ENCODE measurements around the gene CFAP52.

Gene CFAP52

DNA sequence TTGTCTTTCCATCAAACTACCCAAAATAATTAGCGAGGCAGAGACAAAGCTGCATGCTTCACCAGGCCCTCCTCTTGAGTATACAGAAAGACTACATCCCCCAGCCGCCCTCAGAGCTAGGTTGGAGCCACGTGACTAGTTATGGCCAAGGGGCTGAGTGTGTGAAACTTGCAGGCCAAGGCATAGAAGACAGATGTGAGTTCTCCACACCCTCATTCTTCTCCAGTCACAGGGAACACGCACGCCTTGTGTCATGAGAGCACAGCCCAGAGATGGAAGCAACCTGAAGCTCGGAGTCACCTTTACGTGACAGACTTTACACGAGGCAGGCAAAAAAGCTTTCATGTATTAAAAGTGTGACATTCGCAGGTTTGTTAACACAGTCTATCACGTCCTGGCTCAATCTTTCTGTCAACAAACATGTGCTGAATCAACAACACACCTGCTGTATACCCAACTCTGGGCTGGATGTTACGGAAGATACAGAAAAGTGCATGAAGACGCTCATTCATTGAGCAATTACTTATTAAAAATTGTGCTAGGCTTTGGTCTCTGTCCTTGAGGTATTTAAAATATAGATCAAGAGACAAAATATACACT is 39.2 kb upstream of the CFAP52 start:
- no peak for DNase-seq (ENCODE audit: low read depth in 1 of 2, low spot score in 1 of 2)
- Histone ChIP-seq H3K27ac (replicated peaks) (no peak overlapping the region), H3K4me3 (replicated peaks; ENCODE audit: insufficient read depth, low read length) (no peak overlapping the region), H3K27me3 (ENCODE audit: insufficient read depth, poor library complexity, severe bottlenecking) (no peaks in the 10 kb centered on the region)
- no peak for TF ChIP-seq POLR2AphosphoS5 (IDR thresholded peaks at IDR 0.05; ENCODE audit: low read depth)
- no peak for TF ChIP-seq GABPA (IDR thresholded peaks at IDR 0.05; ENCODE audit: low read depth)
- TF ChIP-seq SPI1 (IDR thresholded peaks at IDR 0.05; ENCODE audit: borderline replicate concordance, low read depth) = no peak
- TF ChIP-seq, protein P1, sequence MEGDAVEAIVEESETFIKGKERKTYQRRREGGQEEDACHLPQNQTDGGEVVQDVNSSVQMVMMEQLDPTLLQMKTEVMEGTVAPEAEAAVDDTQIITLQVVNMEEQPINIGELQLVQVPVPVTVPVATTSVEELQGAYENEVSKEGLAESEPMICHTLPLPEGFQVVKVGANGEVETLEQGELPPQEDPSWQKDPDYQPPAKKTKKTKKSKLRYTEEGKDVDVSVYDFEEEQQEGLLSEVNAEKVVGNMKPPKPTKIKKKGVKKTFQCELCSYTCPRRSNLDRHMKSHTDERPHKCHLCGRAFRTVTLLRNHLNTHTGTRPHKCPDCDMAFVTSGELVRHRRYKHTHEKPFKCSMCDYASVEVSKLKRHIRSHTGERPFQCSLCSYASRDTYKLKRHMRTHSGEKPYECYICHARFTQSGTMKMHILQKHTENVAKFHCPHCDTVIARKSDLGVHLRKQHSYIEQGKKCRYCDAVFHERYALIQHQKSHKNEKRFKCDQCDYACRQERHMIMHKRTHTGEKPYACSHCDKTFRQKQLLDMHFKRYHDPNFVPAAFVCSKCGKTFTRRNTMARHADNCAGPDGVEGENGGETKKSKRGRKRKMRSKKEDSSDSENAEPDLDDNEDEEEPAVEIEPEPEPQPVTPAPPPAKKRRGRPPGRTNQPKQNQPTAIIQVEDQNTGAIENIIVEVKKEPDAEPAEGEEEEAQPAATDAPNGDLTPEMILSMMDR (IDR thresholded peaks at IDR 0.05; ENCODE audit: insufficient read depth, low read length) = no peak
- TF ChIP-seq, protein P2, sequence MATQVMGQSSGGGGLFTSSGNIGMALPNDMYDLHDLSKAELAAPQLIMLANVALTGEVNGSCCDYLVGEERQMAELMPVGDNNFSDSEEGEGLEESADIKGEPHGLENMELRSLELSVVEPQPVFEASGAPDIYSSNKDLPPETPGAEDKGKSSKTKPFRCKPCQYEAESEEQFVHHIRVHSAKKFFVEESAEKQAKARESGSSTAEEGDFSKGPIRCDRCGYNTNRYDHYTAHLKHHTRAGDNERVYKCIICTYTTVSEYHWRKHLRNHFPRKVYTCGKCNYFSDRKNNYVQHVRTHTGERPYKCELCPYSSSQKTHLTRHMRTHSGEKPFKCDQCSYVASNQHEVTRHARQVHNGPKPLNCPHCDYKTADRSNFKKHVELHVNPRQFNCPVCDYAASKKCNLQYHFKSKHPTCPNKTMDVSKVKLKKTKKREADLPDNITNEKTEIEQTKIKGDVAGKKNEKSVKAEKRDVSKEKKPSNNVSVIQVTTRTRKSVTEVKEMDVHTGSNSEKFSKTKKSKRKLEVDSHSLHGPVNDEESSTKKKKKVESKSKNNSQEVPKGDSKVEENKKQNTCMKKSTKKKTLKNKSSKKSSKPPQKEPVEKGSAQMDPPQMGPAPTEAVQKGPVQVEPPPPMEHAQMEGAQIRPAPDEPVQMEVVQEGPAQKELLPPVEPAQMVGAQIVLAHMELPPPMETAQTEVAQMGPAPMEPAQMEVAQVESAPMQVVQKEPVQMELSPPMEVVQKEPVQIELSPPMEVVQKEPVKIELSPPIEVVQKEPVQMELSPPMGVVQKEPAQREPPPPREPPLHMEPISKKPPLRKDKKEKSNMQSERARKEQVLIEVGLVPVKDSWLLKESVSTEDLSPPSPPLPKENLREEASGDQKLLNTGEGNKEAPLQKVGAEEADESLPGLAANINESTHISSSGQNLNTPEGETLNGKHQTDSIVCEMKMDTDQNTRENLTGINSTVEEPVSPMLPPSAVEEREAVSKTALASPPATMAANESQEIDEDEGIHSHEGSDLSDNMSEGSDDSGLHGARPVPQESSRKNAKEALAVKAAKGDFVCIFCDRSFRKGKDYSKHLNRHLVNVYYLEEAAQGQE (IDR thresholded peaks at IDR 0.05; ENCODE audit: insufficient replicate concordance, low read depth) = no peak

DNA sequence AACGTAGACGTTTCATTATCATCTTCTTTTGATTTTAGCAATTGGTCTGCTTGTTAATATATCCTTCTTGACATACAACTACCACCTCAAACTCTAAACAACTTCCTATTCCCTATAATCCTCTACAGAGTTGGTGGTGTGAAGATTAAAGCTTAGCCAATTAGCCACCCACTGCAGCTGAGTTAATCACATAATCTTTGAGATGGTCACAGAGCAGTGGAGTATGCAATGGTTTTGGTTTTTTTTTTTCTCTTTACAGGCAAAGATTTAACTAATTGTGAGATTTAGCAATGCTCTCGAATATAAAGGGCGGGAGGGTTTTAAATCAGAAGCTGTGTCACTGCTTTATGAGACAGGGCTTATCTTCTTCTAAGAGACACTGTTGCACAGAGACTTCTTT is 37.8 kb upstream of the CFAP52 start:
- no peak for DNase-seq (ENCODE audit: low read depth in 1 of 2, low spot score in 1 of 2)
- H3K4me3 ChIP-seq (replicated peaks; ENCODE audit: insufficient read depth, low read length) = no peak overlapping the region

GRCh38 chr17:9541718-9542117 is 34.7 kb upstream of the CFAP52 start:
- no peak for DNase-seq (ENCODE audit: low read depth in 1 of 2, low spot score in 1 of 2)
- Histone ChIP-seq H3K27me3 (ENCODE audit: insufficient read depth, poor library complexity, severe bottlenecking) (no peaks in the 10 kb centered on the region), H3K4me3 (replicated peaks; ENCODE audit: insufficient read depth, low read length) (no peak overlapping the region), H3K27ac (replicated peaks) (no peak overlapping the region)
- TF ChIP-seq, protein P1 (IDR thresholded peaks at IDR 0.05; ENCODE audit: insufficient read depth, low read length) = no peak
- TF ChIP-seq GABPA (IDR thresholded peaks at IDR 0.05; ENCODE audit: low read depth) (no peak), SPI1 (IDR thresholded peaks at IDR 0.05; ENCODE audit: borderline replicate concordance, low read depth) (no peak), POLR2AphosphoS5 (IDR thresholded peaks at IDR 0.05; ENCODE audit: low read depth) (no peak)
- TF ChIP-seq, protein P2 (IDR thresholded peaks at IDR 0.05; ENCODE audit: insufficient replicate concordance, low read depth) = no peak

More for the DNA sequence above, 37.8 kb upstream of the CFAP52 start:
- no peak overlapping the region for H3K27ac ChIP-seq (replicated peaks)
- no peaks in the 10 kb centered on the region for H3K27me3 ChIP-seq (ENCODE audit: insufficient read depth, poor library complexity, severe bottlenecking)
- TF ChIP-seq GABPA (IDR thresholded peaks at IDR 0.05; ENCODE audit: low read depth) = no peak
- TF ChIP-seq POLR2AphosphoS5 (IDR thresholded peaks at IDR 0.05; ENCODE audit: low read depth) = no peak
- TF ChIP-seq, protein P1 (IDR thresholded peaks at IDR 0.05; ENCODE audit: insufficient read depth, low read length) = no peak
- TF ChIP-seq, protein P2 (IDR thresholded peaks at IDR 0.05; ENCODE audit: insufficient replicate concordance, low read depth) = no peak
- TF ChIP-seq SPI1 (IDR thresholded peaks at IDR 0.05; ENCODE audit: borderline replicate concordance, low read depth) = no peak

Data from HL-60 (cell line).